Osteoblast (primary cell): Measurements from ENCODE around the gene NLN. TPM values are rescaled to one million over a fixed set of nuclear protein-coding genes. Genes with fewer than 3 reads are reported as not detected.
"Not testable (repeated sequence)": the region's sequence is repeated elsewhere in the genome, so short reads cannot be mapped to it uniquely, and the experiment has no call there.

Source experiments
- DNase-seq: peaks from one replicate; pipeline ENCODE4 v3.0.0; 2011; ENCODE audit warnings: low spot score, mixed read lengths; ENCODE audit not compliant: insufficient read length; ENCODE audit errors: missing footprints
- H2AFZ ChIP-seq: 2 replicates; pipeline ENCODE4 v1.6.0; 2011; ENCODE audit warnings: mild to moderate bottlenecking, low read length
- H3K27ac ChIP-seq: 2 replicates; pipeline ENCODE4 v1.5.1; 2011; ENCODE audit warnings: mild to moderate bottlenecking, low read depth, low read length, moderate library complexity
- H3K27me3 ChIP-seq: 2 replicates; pipeline ENCODE4 v1.6.0; 2012; ENCODE audit warnings: mild to moderate bottlenecking, control low read depth, inconsistent platforms, low read length, moderate library complexity; ENCODE audit not compliant: insufficient read depth
- H3K36me3 ChIP-seq: 2 replicates; pipeline ENCODE4 v1.5.1; 2011; ENCODE audit warnings: mild to moderate bottlenecking, low read length, control low read depth, moderate library complexity; ENCODE audit not compliant: insufficient read depth
- H3K4me1 ChIP-seq: 2 replicates; pipeline ENCODE4 v1.5.1; 2011; ENCODE audit warnings: mild to moderate bottlenecking, low read length, control low read depth, moderate library complexity; ENCODE audit not compliant: insufficient read depth
- H3K4me2 ChIP-seq: 2 replicates; pipeline ENCODE4 v1.6.0; 2011; ENCODE audit warnings: mild to moderate bottlenecking, low read length; ENCODE audit not compliant: insufficient read depth
- H3K4me3 ChIP-seq: fragments of 200-600 bp; sonication (generic); 3 replicates; pipeline ENCODE4 v1.5.1; 2012; ENCODE audit warnings: mild to moderate bottlenecking, low read length, inconsistent platforms; ENCODE audit not compliant: insufficient read depth
- H3K79me2 ChIP-seq: 2 replicates; pipeline ENCODE4 v1.6.0; 2012; ENCODE audit warnings: mild to moderate bottlenecking, low read length, control low read depth, inconsistent platforms; ENCODE audit not compliant: insufficient read depth
- H3K9me3 ChIP-seq: 2 replicates; pipeline ENCODE4 v1.5.1; 2011; ENCODE audit warnings: low read depth, low read length, control low read depth
- H4K20me1 ChIP-seq: 2 replicates; pipeline ENCODE4 v1.6.0; 2012; ENCODE audit warnings: mild to moderate bottlenecking, low read length, control low read depth; ENCODE audit not compliant: insufficient read depth
- CTCF ChIP-seq: IDR thresholded peaks from 2 replicates; pipeline ENCODE4 v1.5.1; 2011; ENCODE audit warnings: mild to moderate bottlenecking, low read depth, low read length, moderate library complexity; ENCODE audit errors: extremely low read depth
- total RNA-seq: library from RNA; depleted of rRNA; stranded (reverse); fragments of >200 nt; gene quantifications from 2 replicates; pipeline ENCODE4 v1.2.3, GENCODE V29; 2012

The NLN gene
- total RNA-seq, 1 donor: 35.5 TPM

GRCh38 chr5:65871182-65871581, 149.2 kb downstream of the NLN start:
- Histone ChIP-seq H4K20me1 (no peaks in the 10 kb centered on the region), H3K27me3 (no peaks in the 10 kb centered on the region), H2AFZ (no peak overlapping the region), H3K27ac (peak overlapping the region; percentile 82), H3K4me2 (no peak overlapping the region), H3K36me3 (no peaks in the 10 kb centered on the region), H3K9me3 (no peaks in the 10 kb centered on the region), H3K79me2 (no peaks in the 10 kb centered on the region), H3K4me1 (peaks cover 22% of the 10 kb centered on the region), H3K4me3 (no peak overlapping the region)
- DNase-seq: no peak
- no peak for TF ChIP-seq CTCF

GRCh38 chr5:65871776-65872175, 149.8 kb downstream of the NLN start:
- not testable (repeated sequence) for H3K9me3 ChIP-seq, H4K20me1 ChIP-seq, H3K27me3 ChIP-seq, H2AFZ ChIP-seq, H3K36me3 ChIP-seq, H3K79me2 ChIP-seq, DNase-seq, H3K4me3 ChIP-seq, H3K4me2 ChIP-seq
- peak overlapping the region; percentile 82 for H3K27ac ChIP-seq
- H3K4me1 ChIP-seq: peaks cover 22% of the 10 kb centered on the region

- Histone ChIP-seq H3K79me2 (no peaks in the 10 kb centered on the region), H3K36me3 (no peaks in the 10 kb centered on the region), H3K4me1 (peaks cover 22% of the 10 kb centered on the region), H2AFZ (no peak overlapping the region), H3K27ac (peak overlapping the region; percentile 66), H3K4me2 (no peak overlapping the region), H3K27me3 (no peaks in the 10 kb centered on the region), H4K20me1 (no peaks in the 10 kb centered on the region), H3K4me3 (no peak overlapping the region), H3K9me3 (peaks cover 4% of the 10 kb centered on the region)
- no peak for DNase-seq
- no peak for TF ChIP-seq CTCF
Measured at GRCh38 chr5:65873181-65873750, 151.3 kb downstream of the NLN start.

- Histone ChIP-seq H3K4me3 (no peak overlapping the region), H3K36me3 (no peaks in the 10 kb centered on the region), H3K9me3 (peaks cover 5% of the 10 kb centered on the region), H3K4me2 (peak overlapping the region; percentile 14), H3K27ac (peak overlapping the region; percentile 66), H3K27me3 (no peaks in the 10 kb centered on the region), H4K20me1 (no peaks in the 10 kb centered on the region), H2AFZ (no peak overlapping the region), H3K79me2 (no peaks in the 10 kb centered on the region), H3K4me1 (peaks cover 22% of the 10 kb centered on the region)
- TF ChIP-seq CTCF: no peak
- no peak for DNase-seq
Measured at GRCh38 chr5:65874241-65874640, 152.2 kb downstream of the NLN start.
